BLaER1 (cell line): ENCODE measurements around the gene SSR4.

ENCODE experiments used
- H3K27ac ChIP-seq: shearing (Covaris generic); formaldehyde crosslinking; 2 replicates; pipeline ENCODE4 v1.8.1; 2022
- H3K27me3 ChIP-seq: shearing (Covaris generic); formaldehyde crosslinking; 2 replicates; pipeline ENCODE4 v1.8.1; 2022
- H3K36me3 ChIP-seq: shearing (Covaris generic); formaldehyde crosslinking; 2 replicates; pipeline ENCODE4 v1.8.1; 2022
- H3K4me1 ChIP-seq: shearing (Covaris generic); formaldehyde crosslinking; 2 replicates; pipeline ENCODE4 v1.8.1; 2022
- H3K4me2 ChIP-seq: shearing (Covaris generic); formaldehyde crosslinking; 2 replicates; pipeline ENCODE4 v1.8.1; 2022
- H3K4me3 ChIP-seq: shearing (Covaris generic); formaldehyde crosslinking; 2 replicates; pipeline ENCODE4 v1.8.1; 2022
- H3K9ac ChIP-seq: shearing (Covaris generic); formaldehyde crosslinking; 2 replicates; pipeline ENCODE4 v1.8.1; 2022
- H3K9me3 ChIP-seq: shearing (Covaris generic); formaldehyde crosslinking; 2 replicates; pipeline ENCODE4 v1.8.1; 2022
- H4K20me1 ChIP-seq: shearing (Covaris generic); formaldehyde crosslinking; 2 replicates; pipeline ENCODE4 v1.8.1; 2022
- Cebpa-rat ChIP-seq: shearing (Covaris generic); IDR thresholded peaks from 2 replicates; pipeline ENCODE4 v1.8.1; 2022

SSR4 gene

GRCh38 chrX:153801669-153802068 is 7.2 kb downstream of the SSR4 start:
- Histone ChIP-seq H3K9ac (no peak overlapping the region), H3K27me3 (peaks cover 16% of the 10 kb centered on the region; the same call in 1 of the 2 replicates), H3K4me1 (peaks cover 8% of the 10 kb centered on the region; the same call in 1 of the 2 replicates), H3K36me3 (peaks cover 27% of the 10 kb centered on the region), H3K4me3 (no peak overlapping the region), H3K27ac (no peak overlapping the region), H3K4me2 (no peak overlapping the region), H4K20me1 (peaks cover 31% of the 10 kb centered on the region), H3K9me3 (peaks cover 62% of the 10 kb centered on the region)
- TF ChIP-seq Cebpa-rat, result no peak

- Histone ChIP-seq H3K27ac (no peak overlapping the region), H3K9ac (no peak overlapping the region), H3K4me2 (no peak overlapping the region), H3K36me3 (peaks cover 17% of the 10 kb centered on the region), H3K4me3 (no peak overlapping the region), H4K20me1 (peaks cover 22% of the 10 kb centered on the region), H3K4me1 (0 out of 2 replicates have a peak, but pooled peaks cover 8% of the 10 kb centered on the region), H3K9me3 (peaks cover 59% of the 10 kb centered on the region), H3K27me3 (peaks cover 11% of the 10 kb centered on the region; the same call in 1 of the 2 replicates)
- TF ChIP-seq Cebpa-rat, result no peak
Measured at GRCh38 chrX:153802513-153803045, 8.1 kb downstream of the SSR4 start.

GRCh38 chrX:153803211-153804099 is 9.0 kb downstream of the SSR4 start:
- Histone ChIP-seq H3K9me3 (peaks cover 60% of the 10 kb centered on the region), H3K4me2 (no peak overlapping the region), H3K36me3 (peaks cover 10% of the 10 kb centered on the region), H3K9ac (no peak overlapping the region), H3K27ac (no peak overlapping the region), H4K20me1 (0 out of 2 replicates have a peak, but pooled peaks cover 16% of the 10 kb centered on the region), H3K4me1 (0 out of 2 replicates have a peak, but pooled peaks cover 8% of the 10 kb centered on the region), H3K4me3 (no peak overlapping the region), H3K27me3 (peaks cover 11% of the 10 kb centered on the region; the same call in 1 of the 2 replicates)
- TF ChIP-seq Cebpa-rat, result no peak

- H3K36me3 ChIP-seq, result peaks cover 3% of the 10 kb centered on the region
- TF ChIP-seq Cebpa-rat, result no peak
- H4K20me1 ChIP-seq, result 0 out of 2 replicates have a peak, but pooled peaks cover 10% of the 10 kb centered on the region
- 0 out of 2 replicates have a peak, but pooled peaks cover 8% of the 10 kb centered on the region for H3K4me1 ChIP-seq
- peaks cover 61% of the 10 kb centered on the region for H3K9me3 ChIP-seq
- no peak overlapping the region for H3K4me3 ChIP-seq
- H3K27me3 ChIP-seq, result peaks cover 12% of the 10 kb centered on the region; the same call in 1 of the 2 replicates
- no peak overlapping the region for H3K9ac ChIP-seq
- H3K4me2 ChIP-seq, result no peak overlapping the region
- H3K27ac ChIP-seq, result no peak overlapping the region
Measured at GRCh38 chrX:153804100-153804595, 9.7 kb downstream of the SSR4 start.

GRCh38 chrX:153804621-153805020 is 10.2 kb downstream of the SSR4 start:
- Histone ChIP-seq H3K27me3 (peaks cover 12% of the 10 kb centered on the region), H3K9ac (no peak overlapping the region), H3K4me3 (no peak overlapping the region), H3K4me1 (0 out of 2 replicates have a peak, but pooled peaks cover 8% of the 10 kb centered on the region), H3K27ac (no peak overlapping the region), H3K9me3 (peaks cover 62% of the 10 kb centered on the region), H4K20me1 (0 out of 2 replicates have a peak, but pooled peaks cover 8% of the 10 kb centered on the region), H3K4me2 (no peak overlapping the region), H3K36me3 (no peaks in the 10 kb centered on the region)
- no peak for TF ChIP-seq Cebpa-rat

GRCh38 chrX:153805436-153805835 is 11.0 kb downstream of the SSR4 start:
- no peak for TF ChIP-seq Cebpa-rat
- no peak overlapping the region for H3K4me2 ChIP-seq
- 0 out of 2 replicates have a peak, but pooled peaks cover 4% of the 10 kb centered on the region for H4K20me1 ChIP-seq
- 0 out of 2 replicates have a peak, but pooled peaks cover 8% of the 10 kb centered on the region for H3K4me1 ChIP-seq
- no peak overlapping the region for H3K27ac ChIP-seq
- H3K4me3 ChIP-seq, result no peak overlapping the region
- H3K36me3 ChIP-seq, result no peaks in the 10 kb centered on the region
- H3K27me3 ChIP-seq, result peaks cover 20% of the 10 kb centered on the region
- no peak overlapping the region for H3K9ac ChIP-seq
- H3K9me3 ChIP-seq, result peaks cover 62% of the 10 kb centered on the region

GRCh38 chrX:153806999-153807575 is 12.6 kb downstream of the SSR4 start:
- H3K27me3 ChIP-seq, result peaks cover 32% of the 10 kb centered on the region

GRCh38 chrX:153807976-153808375 is 13.5 kb downstream of the SSR4 start:
- no peak overlapping the region for H3K27ac ChIP-seq
- H3K4me1 ChIP-seq, result no peaks in the 10 kb centered on the region
- H3K27me3 ChIP-seq, result peaks cover 40% of the 10 kb centered on the region
- H3K36me3 ChIP-seq, result no peaks in the 10 kb centered on the region
- H3K4me2 ChIP-seq, result no peak overlapping the region
- TF ChIP-seq Cebpa-rat, result no peak
- peaks cover 54% of the 10 kb centered on the region for H3K9me3 ChIP-seq
- no peak overlapping the region for H3K9ac ChIP-seq
- no peak overlapping the region for H3K4me3 ChIP-seq
- no peaks in the 10 kb centered on the region for H4K20me1 ChIP-seq

More at GRCh38 chrX:153806999-153807575, 12.6 kb downstream of the SSR4 start:
- H3K36me3 ChIP-seq, result no peaks in the 10 kb centered on the region
- no peak overlapping the region for H3K27ac ChIP-seq
- H3K4me2 ChIP-seq, result no peak overlapping the region
- H4K20me1 ChIP-seq, result no peaks in the 10 kb centered on the region
- peaks cover 58% of the 10 kb centered on the region for H3K9me3 ChIP-seq
- 0 out of 2 replicates have a peak, but pooled peaks cover 2% of the 10 kb centered on the region for H3K4me1 ChIP-seq
- no peak overlapping the region for H3K9ac ChIP-seq
- TF ChIP-seq Cebpa-rat, result no peak
- no peak overlapping the region for H3K4me3 ChIP-seq

GRCh38 chrX:153812220-153812619 is 17.8 kb downstream of the SSR4 start:
- H3K27me3 ChIP-seq, result peaks cover 51% of the 10 kb centered on the region
- peaks cover 30% of the 10 kb centered on the region for H3K4me1 ChIP-seq
- TF ChIP-seq Cebpa-rat, result no peak

More at GRCh38 chrX:153812220-153812619, 17.8 kb downstream of the SSR4 start:
- H3K27ac ChIP-seq, result no peak overlapping the region
- H3K4me2 ChIP-seq, result no peak overlapping the region
- H3K4me3 ChIP-seq, result no peak overlapping the region
- H3K36me3 ChIP-seq, result no peaks in the 10 kb centered on the region
- H3K9ac ChIP-seq, result no peak overlapping the region
- no peaks in the 10 kb centered on the region for H4K20me1 ChIP-seq
- peaks cover 24% of the 10 kb centered on the region for H3K9me3 ChIP-seq
